22Rv1 (cell line): ENCODE data around the gene TSPAN9.

Source experiments
- H3K27ac ChIP-seq: fragments of 450-650 bp; 2 replicates; pipeline ENCODE4 v1.5.1; 2017
- CTCF ChIP-seq: fragments of 450-650 bp; IDR thresholded peaks from 2 replicates; pipeline ENCODE4 v1.5.1; 2017; ENCODE audit warnings: mild to moderate bottlenecking
- ZFX ChIP-seq: fragments of 450-650 bp; IDR thresholded peaks from 2 replicates; pipeline ENCODE4 v1.6.1; 2017; ENCODE audit warnings: antibody characterized with exemption, borderline replicate concordance

The TSPAN9 gene

GRCh38 chr12:3251691-3252090, 174.5 kb downstream of the TSPAN9 start:
- TF ChIP-seq CTCF (no peak), ZFX (no peak)

GRCh38 chr12:3252450-3252891, 175.3 kb downstream of the TSPAN9 start:
- H3K27ac ChIP-seq = no peak overlapping the region
- no peak for TF ChIP-seq CTCF
- no peak for TF ChIP-seq ZFX

More at GRCh38 chr12:3251691-3252090, 174.5 kb downstream of the TSPAN9 start:
- no peak overlapping the region for H3K27ac ChIP-seq

- TF ChIP-seq CTCF (no peak), ZFX (no peak)
- H3K27ac ChIP-seq = no peak overlapping the region
Observed at GRCh38 chr12:3253682-3254275, 176.6 kb downstream of the TSPAN9 start.

GRCh38 chr12:3255057-3255456, 177.9 kb downstream of the TSPAN9 start:
- no peak for TF ChIP-seq ZFX
- TF ChIP-seq CTCF = no peak
- H3K27ac ChIP-seq = no peak overlapping the region

GRCh38 chr12:3256103-3256631, 179.0 kb downstream of the TSPAN9 start:
- H3K27ac ChIP-seq = no peak overlapping the region
- TF ChIP-seq ZFX = no peak

- H3K27ac ChIP-seq = no peak overlapping the region
- TF ChIP-seq ZFX (no peak), CTCF (no peak)
Observed at GRCh38 chr12:3257411-3257810, 180.2 kb downstream of the TSPAN9 start.

- H3K27ac ChIP-seq = no peak overlapping the region
- TF ChIP-seq ZFX (no peak), CTCF (no peak)
Observed at GRCh38 chr12:3259973-3260372, 182.8 kb downstream of the TSPAN9 start.

GRCh38 chr12:3261782-3262359, 184.7 kb downstream of the TSPAN9 start:
- H3K27ac ChIP-seq = no peak overlapping the region
- TF ChIP-seq ZFX (no peak), CTCF (no peak)
